Neural cell (in vitro differentiated cells): ENCODE data around the gene RAI1.

Experiments used
- TAF1 ChIP-seq: IDR thresholded peaks from 2 replicates; pipeline ENCODE4 v1.6.1; 2012; ENCODE audit warnings: low read depth
- TF ChIP-seq, protein P1 (sequence below): IDR thresholded peaks from 2 replicates; pipeline ENCODE4 v1.6.1; 2012; ENCODE audit warnings: borderline replicate concordance

DNA sequence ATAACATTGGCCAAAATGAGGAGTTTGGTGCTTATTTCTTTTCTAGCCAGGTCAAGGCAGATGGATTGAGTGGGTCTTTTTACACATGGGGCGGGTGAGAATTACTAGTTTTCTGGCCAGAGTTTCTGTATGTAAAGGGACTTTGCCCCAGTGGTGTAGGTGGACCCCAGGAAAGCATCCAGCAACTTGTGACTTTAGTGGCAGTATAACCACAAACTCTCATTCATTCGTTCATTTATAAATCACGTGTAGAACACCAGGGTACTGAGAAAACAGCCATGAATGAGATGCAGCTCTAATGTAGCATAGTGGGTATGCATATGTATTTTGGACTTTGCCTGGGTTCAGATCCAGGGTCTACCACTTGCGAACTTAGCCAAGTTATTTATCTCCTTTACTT, 8.1 kb downstream of the RAI1 start:
- TF ChIP-seq, protein P1, sequence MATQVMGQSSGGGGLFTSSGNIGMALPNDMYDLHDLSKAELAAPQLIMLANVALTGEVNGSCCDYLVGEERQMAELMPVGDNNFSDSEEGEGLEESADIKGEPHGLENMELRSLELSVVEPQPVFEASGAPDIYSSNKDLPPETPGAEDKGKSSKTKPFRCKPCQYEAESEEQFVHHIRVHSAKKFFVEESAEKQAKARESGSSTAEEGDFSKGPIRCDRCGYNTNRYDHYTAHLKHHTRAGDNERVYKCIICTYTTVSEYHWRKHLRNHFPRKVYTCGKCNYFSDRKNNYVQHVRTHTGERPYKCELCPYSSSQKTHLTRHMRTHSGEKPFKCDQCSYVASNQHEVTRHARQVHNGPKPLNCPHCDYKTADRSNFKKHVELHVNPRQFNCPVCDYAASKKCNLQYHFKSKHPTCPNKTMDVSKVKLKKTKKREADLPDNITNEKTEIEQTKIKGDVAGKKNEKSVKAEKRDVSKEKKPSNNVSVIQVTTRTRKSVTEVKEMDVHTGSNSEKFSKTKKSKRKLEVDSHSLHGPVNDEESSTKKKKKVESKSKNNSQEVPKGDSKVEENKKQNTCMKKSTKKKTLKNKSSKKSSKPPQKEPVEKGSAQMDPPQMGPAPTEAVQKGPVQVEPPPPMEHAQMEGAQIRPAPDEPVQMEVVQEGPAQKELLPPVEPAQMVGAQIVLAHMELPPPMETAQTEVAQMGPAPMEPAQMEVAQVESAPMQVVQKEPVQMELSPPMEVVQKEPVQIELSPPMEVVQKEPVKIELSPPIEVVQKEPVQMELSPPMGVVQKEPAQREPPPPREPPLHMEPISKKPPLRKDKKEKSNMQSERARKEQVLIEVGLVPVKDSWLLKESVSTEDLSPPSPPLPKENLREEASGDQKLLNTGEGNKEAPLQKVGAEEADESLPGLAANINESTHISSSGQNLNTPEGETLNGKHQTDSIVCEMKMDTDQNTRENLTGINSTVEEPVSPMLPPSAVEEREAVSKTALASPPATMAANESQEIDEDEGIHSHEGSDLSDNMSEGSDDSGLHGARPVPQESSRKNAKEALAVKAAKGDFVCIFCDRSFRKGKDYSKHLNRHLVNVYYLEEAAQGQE = no peak
- no peak for TF ChIP-seq TAF1
